Ishikawa (cell line): Measurements from ENCODE around the gene TRDN.

Source experiments
- CEBPB ChIP-seq: IDR thresholded peaks from 2 replicates; pipeline ENCODE4 v1.6.1; 2012
- CREB1 ChIP-seq: IDR thresholded peaks from 2 replicates; pipeline ENCODE4 v1.6.1; 2012; ENCODE audit warnings: low read depth
- EGR1 ChIP-seq: IDR thresholded peaks from 2 replicates; pipeline ENCODE4 v1.6.1; 2012
- EP300 ChIP-seq: IDR thresholded peaks from 2 replicates; pipeline ENCODE4 v1.6.1; 2012; ENCODE audit warnings: borderline replicate concordance
- FOXM1 ChIP-seq: IDR thresholded peaks from 2 replicates; pipeline ENCODE4 v1.6.1; 2012; ENCODE audit warnings: low read depth, borderline replicate concordance
- NFIC ChIP-seq: IDR thresholded peaks from 2 replicates; pipeline ENCODE4 v1.6.1; 2012
- RAD21 ChIP-seq: IDR thresholded peaks from 2 replicates; pipeline ENCODE4 v1.6.1; 2012; ENCODE audit warnings: low read depth
- TAF1 ChIP-seq: IDR thresholded peaks from 2 replicates; pipeline ENCODE4 v1.6.1; 2012; ENCODE audit warnings: low read depth, mild to moderate bottlenecking
- TCF12 ChIP-seq: IDR thresholded peaks from 2 replicates; pipeline ENCODE4 v1.6.1; 2012; ENCODE audit warnings: low read depth
- TEAD4 ChIP-seq: IDR thresholded peaks from 2 replicates; pipeline ENCODE4 v1.6.1; 2012
- YY1 ChIP-seq: IDR thresholded peaks from 2 replicates; pipeline ENCODE4 v1.6.1; 2012; ENCODE audit warnings: low read depth
- ZBTB7A ChIP-seq: IDR thresholded peaks from 2 replicates; pipeline ENCODE4 v1.6.1; 2012; ENCODE audit warnings: low read depth
- TF ChIP-seq, protein P1 (sequence below): IDR thresholded peaks from 2 replicates; pipeline ENCODE4 v1.6.1; 2012; ENCODE audit warnings: low read depth, mild to moderate bottlenecking
- TF ChIP-seq, protein P2 (sequence below): IDR thresholded peaks from 2 replicates; pipeline ENCODE4 v1.6.1; 2012
- TF ChIP-seq, protein P3 (sequence below): IDR thresholded peaks from 2 replicates; pipeline ENCODE4 v1.6.1; 2012

Gene TRDN

DNA sequence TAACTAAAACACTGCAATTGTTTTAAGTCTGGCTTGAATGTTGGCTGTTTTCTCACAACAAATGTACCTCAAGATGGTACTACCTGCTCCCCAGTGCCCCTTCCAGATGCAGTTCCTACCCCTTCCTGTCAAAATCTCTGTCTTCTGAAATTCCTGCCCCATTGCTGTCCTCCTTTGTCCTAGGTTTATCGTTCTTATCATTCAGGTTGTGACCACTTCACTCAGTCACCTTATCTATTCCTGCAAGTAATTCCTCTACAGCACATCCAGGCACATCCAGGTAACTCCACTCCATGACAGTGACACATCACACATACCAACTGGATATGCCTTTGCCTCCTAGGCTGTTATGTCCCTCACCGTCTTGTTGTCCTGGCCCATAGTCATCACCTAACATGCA is 90.2 kb downstream of the TRDN start:
- TF ChIP-seq YY1 (no peak), TAF1 (no peak), EP300 (no peak), TCF12 (no peak), EGR1 (no peak), RAD21 (no peak), NFIC (no peak), TEAD4 (no peak), ZBTB7A (no peak)
- TF ChIP-seq, protein P1, sequence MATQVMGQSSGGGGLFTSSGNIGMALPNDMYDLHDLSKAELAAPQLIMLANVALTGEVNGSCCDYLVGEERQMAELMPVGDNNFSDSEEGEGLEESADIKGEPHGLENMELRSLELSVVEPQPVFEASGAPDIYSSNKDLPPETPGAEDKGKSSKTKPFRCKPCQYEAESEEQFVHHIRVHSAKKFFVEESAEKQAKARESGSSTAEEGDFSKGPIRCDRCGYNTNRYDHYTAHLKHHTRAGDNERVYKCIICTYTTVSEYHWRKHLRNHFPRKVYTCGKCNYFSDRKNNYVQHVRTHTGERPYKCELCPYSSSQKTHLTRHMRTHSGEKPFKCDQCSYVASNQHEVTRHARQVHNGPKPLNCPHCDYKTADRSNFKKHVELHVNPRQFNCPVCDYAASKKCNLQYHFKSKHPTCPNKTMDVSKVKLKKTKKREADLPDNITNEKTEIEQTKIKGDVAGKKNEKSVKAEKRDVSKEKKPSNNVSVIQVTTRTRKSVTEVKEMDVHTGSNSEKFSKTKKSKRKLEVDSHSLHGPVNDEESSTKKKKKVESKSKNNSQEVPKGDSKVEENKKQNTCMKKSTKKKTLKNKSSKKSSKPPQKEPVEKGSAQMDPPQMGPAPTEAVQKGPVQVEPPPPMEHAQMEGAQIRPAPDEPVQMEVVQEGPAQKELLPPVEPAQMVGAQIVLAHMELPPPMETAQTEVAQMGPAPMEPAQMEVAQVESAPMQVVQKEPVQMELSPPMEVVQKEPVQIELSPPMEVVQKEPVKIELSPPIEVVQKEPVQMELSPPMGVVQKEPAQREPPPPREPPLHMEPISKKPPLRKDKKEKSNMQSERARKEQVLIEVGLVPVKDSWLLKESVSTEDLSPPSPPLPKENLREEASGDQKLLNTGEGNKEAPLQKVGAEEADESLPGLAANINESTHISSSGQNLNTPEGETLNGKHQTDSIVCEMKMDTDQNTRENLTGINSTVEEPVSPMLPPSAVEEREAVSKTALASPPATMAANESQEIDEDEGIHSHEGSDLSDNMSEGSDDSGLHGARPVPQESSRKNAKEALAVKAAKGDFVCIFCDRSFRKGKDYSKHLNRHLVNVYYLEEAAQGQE = no peak

DNA sequence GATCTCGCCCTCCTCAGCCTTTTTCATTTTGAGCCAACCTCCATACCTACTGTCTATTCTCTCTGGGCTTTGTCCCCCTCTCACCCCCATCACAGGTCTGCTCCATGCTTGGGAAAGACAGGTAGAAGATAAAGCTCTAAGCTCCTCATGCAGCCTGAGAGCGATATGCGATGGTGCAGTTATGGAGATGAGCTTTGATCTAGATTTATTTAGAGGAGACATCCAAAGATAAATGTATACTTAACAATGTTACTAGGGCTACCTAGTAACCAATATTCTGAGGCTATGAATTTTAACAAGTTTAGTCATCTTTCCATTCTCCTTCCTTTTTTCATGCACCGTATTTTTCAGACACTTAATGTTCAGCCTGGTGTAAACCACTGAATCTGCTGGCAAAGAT is 95.3 kb downstream of the TRDN start:
- no peak for TF ChIP-seq EGR1

DNA sequence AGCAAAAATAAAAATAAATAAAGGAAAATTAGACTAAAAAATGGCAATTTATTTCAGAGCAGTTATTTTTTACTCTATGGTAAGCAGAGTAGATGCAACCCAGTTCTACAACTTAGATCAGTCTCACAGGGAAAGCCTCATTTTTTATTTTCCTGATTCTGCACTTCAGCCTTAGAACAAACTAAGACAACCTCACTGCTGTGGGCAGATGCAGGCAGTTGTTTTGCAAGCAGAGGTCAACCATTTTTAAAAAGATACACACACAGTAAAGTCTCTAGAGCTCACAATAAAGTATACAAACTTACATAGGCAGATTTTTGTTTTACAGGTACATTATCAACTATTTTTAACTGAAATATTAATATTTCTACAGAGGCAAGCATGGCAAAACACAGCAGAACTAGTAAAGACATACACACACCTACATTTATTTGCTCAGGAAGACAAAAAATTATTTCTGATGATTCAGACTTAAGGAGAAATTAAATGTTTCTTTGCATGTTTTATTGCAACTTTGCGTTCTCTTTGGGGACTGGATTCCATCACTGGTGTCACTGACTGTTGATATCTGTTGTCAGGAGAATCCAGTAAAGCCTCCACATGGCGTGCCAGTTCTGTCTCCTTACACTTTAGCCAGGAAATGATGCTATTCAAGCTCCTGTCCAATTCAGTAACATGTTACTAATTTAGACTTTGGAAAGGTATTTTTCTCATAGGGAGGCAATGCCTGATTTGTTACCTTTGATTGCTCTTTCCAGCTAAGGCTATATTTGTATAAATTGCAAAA is 102.7 kb downstream of the TRDN start:
- no peak for TF ChIP-seq TAF1
- TF ChIP-seq TCF12 = no peak
- TF ChIP-seq, protein P2, sequence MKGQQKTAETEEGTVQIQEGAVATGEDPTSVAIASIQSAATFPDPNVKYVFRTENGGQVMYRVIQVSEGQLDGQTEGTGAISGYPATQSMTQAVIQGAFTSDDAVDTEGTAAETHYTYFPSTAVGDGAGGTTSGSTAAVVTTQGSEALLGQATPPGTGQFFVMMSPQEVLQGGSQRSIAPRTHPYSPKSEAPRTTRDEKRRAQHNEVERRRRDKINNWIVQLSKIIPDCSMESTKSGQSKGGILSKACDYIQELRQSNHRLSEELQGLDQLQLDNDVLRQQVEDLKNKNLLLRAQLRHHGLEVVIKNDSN = no peak
- TF ChIP-seq EP300 = no peak
- TF ChIP-seq NFIC = no peak
- no peak for TF ChIP-seq YY1
- no peak for TF ChIP-seq EGR1
- TF ChIP-seq TEAD4 = no peak
- TF ChIP-seq, protein P1 = no peak

DNA sequence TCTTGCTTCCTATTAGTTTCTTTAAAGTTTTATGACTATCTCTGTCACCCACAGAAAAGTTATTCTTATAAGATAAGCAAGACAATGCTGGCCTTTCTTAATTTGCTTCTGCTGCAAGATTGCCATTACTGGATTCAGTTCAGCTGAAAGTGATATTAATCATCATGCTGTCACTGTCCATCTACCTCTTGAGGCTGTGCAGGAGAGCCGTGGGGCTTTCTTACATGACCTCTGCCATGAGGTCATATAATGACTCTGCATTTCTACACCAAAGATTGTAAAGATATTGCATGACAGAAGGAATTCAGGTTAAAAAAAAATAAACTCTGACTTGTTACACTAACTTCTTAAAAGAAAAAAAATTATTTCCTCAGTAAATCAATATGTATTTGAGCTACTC is 106.9 kb downstream of the TRDN start:
- TF ChIP-seq FOXM1 (no peak), TAF1 (no peak), EP300 (no peak), CREB1 (no peak), EGR1 (no peak), TEAD4 (no peak), CEBPB (no peak), TCF12 (no peak), NFIC (no peak), ZBTB7A (no peak), RAD21 (no peak), YY1 (no peak)
- TF ChIP-seq, protein P1 = no peak
- TF ChIP-seq, protein P3, sequence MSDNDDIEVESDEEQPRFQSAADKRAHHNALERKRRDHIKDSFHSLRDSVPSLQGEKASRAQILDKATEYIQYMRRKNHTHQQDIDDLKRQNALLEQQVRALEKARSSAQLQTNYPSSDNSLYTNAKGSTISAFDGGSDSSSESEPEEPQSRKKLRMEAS = no peak
- TF ChIP-seq, protein P2 = no peak

DNA sequence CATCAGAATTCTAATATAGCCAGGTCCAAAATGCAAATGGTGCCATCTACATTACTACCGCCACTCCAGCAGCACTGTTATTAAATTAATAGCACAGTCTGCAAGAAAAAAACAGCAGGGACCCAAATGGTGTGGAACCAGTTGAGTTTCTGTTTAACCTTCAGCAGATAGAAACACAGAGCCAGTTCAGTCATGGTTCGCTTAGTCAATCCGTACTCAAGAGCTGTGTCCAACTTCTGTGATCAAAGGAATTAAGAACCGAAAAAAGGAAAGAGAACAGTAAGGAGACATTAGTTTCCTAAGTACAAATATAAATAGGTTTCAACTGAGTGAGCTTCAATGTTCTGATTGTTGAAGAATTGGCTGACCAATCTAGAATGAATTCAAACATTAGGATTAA is 107.7 kb downstream of the TRDN start:
- no peak for TF ChIP-seq EP300
- no peak for TF ChIP-seq TAF1
- TF ChIP-seq, protein P2 = no peak
- no peak for TF ChIP-seq ZBTB7A
- TF ChIP-seq FOXM1 = no peak
- TF ChIP-seq TEAD4 = no peak
- no peak for TF ChIP-seq CEBPB
- TF ChIP-seq NFIC = peak; percentile 15; the same call in 1 of the 2 replicates
